Suprapubic skin (tissue), 4 donors: ENCODE results near the gene TCAIM. TPM values are rescaled to one million over a fixed set of nuclear protein-coding genes. Genes with fewer than 3 reads are reported as not detected.

Source experiments
- DNase-seq, 2 donors: peaks; one replicate each; pipeline ENCODE4 v3.0.0-alpha.2; 2019; ENCODE audit warnings: low spot score in 2 of 2
- H3K27ac ChIP-seq: fragments of 200-600 bp; sonication (generic); one replicate; pipeline ENCODE4 v1.5.1; 2019
- H3K27me3 ChIP-seq: fragments of 200-600 bp; sonication (generic); one replicate; pipeline ENCODE4 v1.5.1; 2019
- H3K36me3 ChIP-seq: fragments of 200-600 bp; sonication (generic); one replicate; pipeline ENCODE4 v1.5.1; 2019
- H3K4me1 ChIP-seq: fragments of 200-600 bp; sonication (generic); one replicate; pipeline ENCODE4 v1.5.1; 2019
- H3K4me3 ChIP-seq: fragments of 200-600 bp; sonication (generic); one replicate; pipeline ENCODE4 v1.5.1; 2019; ENCODE audit warnings: mild to moderate bottlenecking
- H3K9me3 ChIP-seq: fragments of 200-600 bp; sonication (generic); one replicate; pipeline ENCODE4 v1.5.1; 2019
- CTCF ChIP-seq, 2 donors: fragments of 200-600 bp in 1 of 2; fragments of 450-650 bp in 1 of 2; sonication (generic) in 1 of 2; IDR thresholded peaks; one replicate each; pipeline ENCODE4 v1.5.1; 2016 to 2019; ENCODE audit warnings: antibody characterized with exemption in 2 of 2, mild to moderate bottlenecking in 1 of 2, moderate library complexity in 1 of 2
- EP300 ChIP-seq: sonication (generic); formaldehyde crosslinking; IDR thresholded peaks from one replicate; pipeline ENCODE4 v1.6.1; 2017; ENCODE audit warnings: antibody characterized with exemption
- POLR2A ChIP-seq, 2 donors: fragments of 450-650 bp; IDR thresholded peaks; one replicate each; pipeline ENCODE4 v1.6.1; 2017; ENCODE audit warnings: antibody characterized with exemption in 2 of 2, mild to moderate bottlenecking in 2 of 2, moderate library complexity in 2 of 2
- POLR2AphosphoS5 ChIP-seq, 3 donors: sonication (generic); formaldehyde crosslinking; IDR thresholded peaks; one replicate each; pipeline ENCODE4 v1.6.1; 2017; ENCODE audit warnings: antibody characterized with exemption in 3 of 3
- WGBS: methylation state at CpG from one replicate; pipeline ENCODE4 v1.1.5; 2018; 5-methylcytosine and 5-hydroxymethylcytosine counted together
- total RNA-seq, 4 donors: library from RNA; depleted of rRNA; stranded (reverse); fragments of >200 nt; gene quantifications; one replicate each; pipeline ENCODE4 v1.1.0, GENCODE V29; 2016

Gene TCAIM
- total RNA-seq, 4 donors from 2014 or later: 23.3 to 26.9 (median 25.4) TPM

- H3K36me3 ChIP-seq: peaks cover 18% of the 10 kb centered on the region
- WGBS: 100% methylated on average over 3 of the region's 3 CpGs
- DNase-seq: no peak
- no peak overlapping the region for H3K27ac ChIP-seq
- no peaks in the 10 kb centered on the region for H3K27me3 ChIP-seq
- H3K9me3 ChIP-seq: no peaks in the 10 kb centered on the region
- no peak overlapping the region for H3K4me3 ChIP-seq
- TF ChIP-seq POLR2AphosphoS5 (IDR thresholded peaks at IDR 0.05): no peak
- TF ChIP-seq POLR2A (IDR thresholded peaks at IDR 0.05): no peak
- TF ChIP-seq EP300: no peak
- no peak for TF ChIP-seq CTCF (IDR thresholded peaks at IDR 0.05)
- H3K4me1 ChIP-seq: no peaks in the 10 kb centered on the region
Observed at GRCh38 chr3:44402548-44402947, 64.0 kb downstream of the TCAIM start.

- WGBS: no CpG with 5 or more reads among the region's 4 CpGs
- Histone ChIP-seq H3K27ac (no peak overlapping the region), H3K4me3 (no peak overlapping the region), H3K27me3 (no peaks in the 10 kb centered on the region), H3K36me3 (peaks cover 7% of the 10 kb centered on the region), H3K4me1 (no peaks in the 10 kb centered on the region), H3K9me3 (no peaks in the 10 kb centered on the region)
- TF ChIP-seq POLR2AphosphoS5 (IDR thresholded peaks at IDR 0.05) (no peak), POLR2A (IDR thresholded peaks at IDR 0.05) (no peak), CTCF (IDR thresholded peaks at IDR 0.05) (no peak), EP300 (no peak)
- DNase-seq: no peak
Observed at GRCh38 chr3:44409640-44410410, 71.3 kb downstream of the TCAIM start.

- Histone ChIP-seq H3K27me3 (no peaks in the 10 kb centered on the region), H3K4me3 (no peak overlapping the region), H3K9me3 (no peaks in the 10 kb centered on the region), H3K4me1 (no peaks in the 10 kb centered on the region), H3K27ac (no peak overlapping the region), H3K36me3 (peaks cover 7% of the 10 kb centered on the region)
- DNase-seq: no peak
- no peak for TF ChIP-seq CTCF (IDR thresholded peaks at IDR 0.05)
- TF ChIP-seq POLR2AphosphoS5 (IDR thresholded peaks at IDR 0.05): no peak
- no peak for TF ChIP-seq POLR2A (IDR thresholded peaks at IDR 0.05)
- no peak for TF ChIP-seq EP300
- 84% methylated on average over 8 of the region's 11 CpGs for WGBS
Observed at GRCh38 chr3:44411031-44411645, 72.6 kb downstream of the TCAIM start.

- Histone ChIP-seq H3K4me3 (no peak overlapping the region), H3K27me3 (no peaks in the 10 kb centered on the region), H3K27ac (no peak overlapping the region), H3K36me3 (peaks cover 6% of the 10 kb centered on the region), H3K9me3 (no peaks in the 10 kb centered on the region), H3K4me1 (no peaks in the 10 kb centered on the region)
- 79% methylated on average over 10 of the region's 10 CpGs for WGBS
- no peak for DNase-seq
- no peak for TF ChIP-seq POLR2A (IDR thresholded peaks at IDR 0.05)
- no peak for TF ChIP-seq CTCF (IDR thresholded peaks at IDR 0.05)
- no peak for TF ChIP-seq POLR2AphosphoS5 (IDR thresholded peaks at IDR 0.05)
Observed at GRCh38 chr3:44412365-44412764, 73.8 kb downstream of the TCAIM start.

- 78% methylated on average over 7 of the region's 11 CpGs for WGBS
- Histone ChIP-seq H3K36me3 (peaks cover 2% of the 10 kb centered on the region), H3K27ac (no peak overlapping the region), H3K4me1 (no peaks in the 10 kb centered on the region), H3K27me3 (no peaks in the 10 kb centered on the region), H3K9me3 (no peaks in the 10 kb centered on the region), H3K4me3 (no peak overlapping the region)
- no peak for DNase-seq
- TF ChIP-seq POLR2AphosphoS5 (IDR thresholded peaks at IDR 0.05) (no peak), CTCF (IDR thresholded peaks at IDR 0.05) (no peak), EP300 (no peak), POLR2A (IDR thresholded peaks at IDR 0.05) (no peak)
Observed at GRCh38 chr3:44414517-44415090, 76.0 kb downstream of the TCAIM start.
